ENCODE measurements around the gene CCDC146. TPM values are rescaled to one million over a fixed set of nuclear protein-coding genes. Genes with fewer than 3 reads are reported as not detected.
"Not testable (repeated sequence)": the region's sequence is repeated elsewhere in the genome, so short reads cannot be mapped to it uniquely, and the experiment has no call there.

The CCDC146 gene
- total and polyA plus RNA-seq, 12 donors: 1.7 to 10.8 (median 7.0) TPM

DNA sequence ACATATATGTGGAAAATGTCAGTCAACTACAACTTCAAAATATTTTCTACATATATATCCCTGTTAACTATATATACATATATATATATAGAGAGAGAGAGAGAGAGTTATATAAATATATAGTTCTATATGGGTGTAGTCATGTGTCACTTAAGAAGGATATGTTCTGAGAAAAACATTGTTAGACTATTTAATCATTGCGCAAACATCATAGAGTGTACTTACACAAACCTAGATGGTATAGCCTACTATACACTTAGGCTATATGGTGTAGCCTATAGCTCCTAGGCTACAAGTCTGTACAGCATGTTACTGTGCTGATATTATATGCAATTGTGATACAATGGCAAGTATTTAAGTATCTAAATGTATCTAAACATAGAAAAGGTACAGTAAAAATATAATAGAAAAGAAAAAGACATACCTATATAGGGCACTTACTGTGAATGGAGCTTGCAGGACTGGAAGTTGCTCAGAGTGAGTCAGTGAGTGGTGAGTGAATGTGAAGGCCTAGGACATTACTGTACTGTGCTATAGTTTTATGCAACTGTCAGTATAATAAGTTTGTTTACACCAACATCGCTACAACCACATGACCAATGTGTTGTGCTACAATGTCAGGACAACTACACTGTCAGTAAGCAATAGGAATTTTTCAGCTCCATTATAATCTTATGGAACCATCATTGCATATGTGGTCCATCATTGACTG lies 95.2 kb downstream of the CCDC146 start:
- intact Hi-C loops (cut with DNase I): no loop called here
- H3K9me3 ChIP-seq: peaks cover 0 to 17% (median 0%) of the 10 kb centered on the region in 11 donors
- H3K36me3 ChIP-seq: no peaks in the 10 kb centered on the region
- H3K27me3 ChIP-seq: no peaks in the 10 kb centered on the region
- H3K4me3 ChIP-seq: no peak overlapping the region
- H3K27ac ChIP-seq: no peak overlapping the region
- WGBS, 2 donors: 95 to 98% methylated on average over 2 of the region's 2 CpGs
- H3K4me1 ChIP-seq: peaks cover 0 to 10% (median 0%) of the 10 kb centered on the region in 9 donors
- TF ChIP-seq, protein P1, sequence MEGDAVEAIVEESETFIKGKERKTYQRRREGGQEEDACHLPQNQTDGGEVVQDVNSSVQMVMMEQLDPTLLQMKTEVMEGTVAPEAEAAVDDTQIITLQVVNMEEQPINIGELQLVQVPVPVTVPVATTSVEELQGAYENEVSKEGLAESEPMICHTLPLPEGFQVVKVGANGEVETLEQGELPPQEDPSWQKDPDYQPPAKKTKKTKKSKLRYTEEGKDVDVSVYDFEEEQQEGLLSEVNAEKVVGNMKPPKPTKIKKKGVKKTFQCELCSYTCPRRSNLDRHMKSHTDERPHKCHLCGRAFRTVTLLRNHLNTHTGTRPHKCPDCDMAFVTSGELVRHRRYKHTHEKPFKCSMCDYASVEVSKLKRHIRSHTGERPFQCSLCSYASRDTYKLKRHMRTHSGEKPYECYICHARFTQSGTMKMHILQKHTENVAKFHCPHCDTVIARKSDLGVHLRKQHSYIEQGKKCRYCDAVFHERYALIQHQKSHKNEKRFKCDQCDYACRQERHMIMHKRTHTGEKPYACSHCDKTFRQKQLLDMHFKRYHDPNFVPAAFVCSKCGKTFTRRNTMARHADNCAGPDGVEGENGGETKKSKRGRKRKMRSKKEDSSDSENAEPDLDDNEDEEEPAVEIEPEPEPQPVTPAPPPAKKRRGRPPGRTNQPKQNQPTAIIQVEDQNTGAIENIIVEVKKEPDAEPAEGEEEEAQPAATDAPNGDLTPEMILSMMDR (IDR thresholded peaks at IDR 0.05): no peak
- ATAC-seq: no peak
- no peak for DNase-seq

DNA sequence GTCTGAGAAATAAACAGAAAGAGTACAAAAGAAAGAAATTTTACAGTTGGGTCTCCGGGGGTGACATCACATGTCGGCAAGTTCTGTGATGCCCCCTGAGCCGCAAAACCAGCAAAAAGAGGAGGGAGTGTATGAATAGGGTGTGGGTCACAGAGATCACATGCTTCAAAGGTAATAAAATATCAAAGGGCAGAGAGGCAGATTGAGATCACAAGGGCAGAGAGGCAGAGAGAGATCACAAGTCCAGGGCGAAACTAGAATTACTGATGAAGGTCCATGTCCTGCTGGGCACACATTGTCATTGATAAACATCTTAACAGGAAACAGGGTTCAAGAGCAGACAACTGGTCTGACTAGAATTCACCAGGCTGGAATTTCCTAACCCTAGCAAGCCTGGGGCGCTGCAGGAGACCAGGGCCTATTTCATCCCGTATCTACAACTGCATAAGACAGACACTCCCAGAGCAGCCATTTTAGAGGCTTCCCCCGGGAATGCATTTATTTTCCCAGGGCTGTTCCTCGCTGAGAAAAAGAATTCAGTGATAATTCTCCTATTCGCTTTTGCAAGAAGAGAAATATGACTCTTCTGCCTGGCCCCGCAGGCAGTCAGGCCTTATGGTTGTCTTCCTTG lies 97.4 kb downstream of the CCDC146 start:
- H3K4me3 ChIP-seq; H3K27ac ChIP-seq; H3K36me3 ChIP-seq; ATAC-seq; DNase-seq; intact Hi-C loops (cut with DNase I); H3K27me3 ChIP-seq: not testable (repeated sequence)
- 89 to 91% methylated on average over 10 of the region's 10 CpGs for WGBS, 2 donors
- H3K4me1 ChIP-seq: peaks cover 0 to 18% (median 0%) of the 10 kb centered on the region in 9 donors
- H3K9me3 ChIP-seq: peaks cover 0 to 13% (median 0%) of the 10 kb centered on the region in 11 donors

DNA sequence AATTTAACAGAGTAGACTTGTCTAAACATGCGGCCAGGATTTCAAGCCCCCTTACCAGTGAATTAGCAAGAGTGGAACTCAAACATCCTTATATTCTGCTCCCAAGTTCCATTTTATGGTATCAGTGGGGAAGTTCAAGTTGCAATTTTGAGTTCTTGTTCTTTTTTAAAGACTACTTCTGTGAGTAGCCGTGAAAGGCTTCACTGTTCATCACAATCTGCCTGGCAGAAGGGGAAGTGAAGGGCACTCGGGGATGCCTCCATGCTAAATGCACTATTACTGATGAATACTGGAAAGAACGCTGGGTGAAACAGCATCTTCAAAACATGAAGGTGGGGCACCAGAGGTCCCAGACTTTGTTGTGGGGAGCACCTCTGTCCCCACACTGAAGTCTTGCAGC lies 99.7 kb downstream of the CCDC146 start:
- Histone ChIP-seq H3K4me1 (peaks cover 0 to 18% (median 0%) of the 10 kb centered on the region in 9 donors), H3K36me3 (no peaks in the 10 kb centered on the region), H3K27me3 (no peaks in the 10 kb centered on the region), H3K27ac (no peak overlapping the region), H3K4me3 (no peak overlapping the region), H3K9me3 (peaks cover 0 to 13% (median 0%) of the 10 kb centered on the region in 11 donors)
- DNase-seq: no peak
- intact Hi-C loops (cut with DNase I): no loop called here
- WGBS, 2 donors: 88 to 97% methylated on average over 4 of the region's 4 CpGs
- peak in 2 of 8 donors; percentile 41 to 49 for ATAC-seq
- TF ChIP-seq, protein P1 (IDR thresholded peaks at IDR 0.05): no peak

DNA sequence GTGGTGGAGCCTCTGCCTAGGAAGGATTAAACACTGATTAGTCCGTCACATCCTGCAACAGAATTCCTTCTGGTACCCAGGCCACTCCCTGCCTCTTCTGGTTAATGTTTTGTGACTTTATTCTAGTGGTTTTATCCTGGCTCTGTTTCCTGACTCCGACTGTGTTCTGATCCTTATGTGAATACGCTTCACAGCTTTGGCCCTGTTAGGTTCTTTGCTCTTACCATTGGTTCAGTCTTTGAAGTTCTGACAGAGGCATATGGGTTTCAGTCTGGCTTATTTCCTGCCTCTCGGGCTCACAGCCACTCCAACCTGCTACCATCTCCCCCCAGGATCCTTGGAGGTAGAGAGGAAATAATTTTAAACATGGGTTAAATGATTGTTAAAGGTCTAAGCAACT lies 100.4 kb downstream of the CCDC146 start:
- WGBS, 2 donors: 89 to 90% methylated on average over 4 of the region's 4 CpGs

More for the DNA sequence above, 100.4 kb downstream of the CCDC146 start:
- TF ChIP-seq, protein P1 (IDR thresholded peaks at IDR 0.05): no peak
- H3K4me1 ChIP-seq: peaks cover 0 to 18% (median 0%) of the 10 kb centered on the region in 9 donors
- no peak for DNase-seq
- no peaks in the 10 kb centered on the region for H3K27me3 ChIP-seq
- H3K36me3 ChIP-seq: no peaks in the 10 kb centered on the region
- no peak overlapping the region for H3K4me3 ChIP-seq
- ATAC-seq: no peak
- H3K27ac ChIP-seq: no peak overlapping the region
- H3K9me3 ChIP-seq: peaks cover 0 to 13% (median 0%) of the 10 kb centered on the region in 11 donors
- intact Hi-C loops (cut with DNase I): no loop called here

Data from heart right ventricle (tissue), 16 donors.